Liver (tissue), 9 donors: ENCODE measurements around the gene HPS5. TPM values are rescaled to one million over a fixed set of nuclear protein-coding genes. Genes with fewer than 3 reads are reported as not detected.
"Not testable (repeated sequence)": the region's sequence is repeated elsewhere in the genome, so short reads cannot be mapped to it uniquely, and the experiment has no call there.

Experiments used
- DNase-seq: peaks from one replicate; pipeline ENCODE4 v3.0.0-alpha.2; 2017; ENCODE audit warnings: low spot score
- H3K27ac ChIP-seq, 2 donors: one replicate each; pipeline ENCODE4 v1.7.0; 2013; ENCODE audit warnings: inconsistent platforms in 2 of 2, low read length in 2 of 2, control low read depth in 1 of 2, low read depth in 1 of 2, mild to moderate bottlenecking in 1 of 2
- H3K27me3 ChIP-seq, 4 donors: one replicate each; pipeline versions ENCODE4 v1.6.1 to v1.7.0; 2013; ENCODE audit warnings: low read length in 3 of 4, inconsistent platforms in 1 of 4, mild to moderate bottlenecking in 1 of 4, moderate library complexity in 1 of 4; ENCODE audit not compliant: control insufficient read depth in 4 of 4, insufficient read depth in 4 of 4
- H3K36me3 ChIP-seq, 4 donors: one replicate each; pipeline versions ENCODE4 v1.6.1 to v1.7.0; 2013; ENCODE audit warnings: low read length in 3 of 4, mild to moderate bottlenecking in 3 of 4, low read depth in 1 of 4, moderate library complexity in 1 of 4; ENCODE audit not compliant: control insufficient read depth in 4 of 4, insufficient read depth in 3 of 4
- H3K4me1 ChIP-seq, 4 donors: one replicate each; pipeline versions ENCODE4 v1.6.1 to v1.7.0; 2013; ENCODE audit warnings: low read length in 3 of 4, mild to moderate bottlenecking in 3 of 4, moderate library complexity in 1 of 4; ENCODE audit not compliant: control insufficient read depth in 4 of 4, insufficient read depth in 4 of 4
- H3K4me3 ChIP-seq, 3 donors: one replicate each; pipeline versions ENCODE4 v1.6.1 to v1.7.0; 2013; ENCODE audit warnings: low read length in 3 of 3, control low read depth in 1 of 3, low read depth in 1 of 3, mild to moderate bottlenecking in 1 of 3
- H3K9ac ChIP-seq, 2 donors: one replicate each; pipeline ENCODE4 v1.7.0; 2013; ENCODE audit warnings: low read length in 2 of 2, mild to moderate bottlenecking in 2 of 2, moderate library complexity in 2 of 2, control low read depth in 1 of 2, low read depth in 1 of 2
- H3K9me3 ChIP-seq, 4 donors: one replicate each; pipeline versions ENCODE4 v1.6.1 to v1.7.0; 2013; ENCODE audit warnings: low read length in 3 of 4; ENCODE audit not compliant: control insufficient read depth in 4 of 4
- EGR1 ChIP-seq, 2 donors: IDR thresholded peaks; 2 replicates each; pipeline ENCODE4 v1.6.1; 2016 to 2018; ENCODE audit warnings: antibody characterized with exemption in 2 of 2, low read depth in 2 of 2
- FOXA1 ChIP-seq: IDR thresholded peaks from 2 replicates; pipeline ENCODE4 v1.6.1; 2016; ENCODE audit warnings: antibody characterized with exemption
- FOXA2 ChIP-seq: IDR thresholded peaks from 2 replicates; pipeline ENCODE4 v1.6.1; 2016; ENCODE audit warnings: antibody characterized with exemption
- GABPA ChIP-seq, 2 donors: IDR thresholded peaks in 1 of 2; conservative IDR thresholded peaks in 1 of 2; 2 replicates each; pipeline ENCODE4 v1.6.1; 2016; ENCODE audit warnings: antibody characterized with exemption in 2 of 2, mild to moderate bottlenecking in 1 of 2, moderate library complexity in 1 of 2
- HNF4A ChIP-seq, 2 donors: conservative IDR thresholded peaks; 2 replicates each; pipeline ENCODE4 v1.6.1; 2016; ENCODE audit warnings: antibody characterized with exemption in 2 of 2, mild to moderate bottlenecking in 2 of 2
- HNF4G ChIP-seq: IDR thresholded peaks from 2 replicates; pipeline ENCODE4 v1.6.1; 2016; ENCODE audit warnings: antibody characterized with exemption
- JUND ChIP-seq, 2 donors: IDR thresholded peaks; 2 replicates each; pipeline ENCODE4 v1.6.1; 2016; ENCODE audit warnings: antibody characterized with exemption in 2 of 2
- MAX ChIP-seq: IDR thresholded peaks from 2 replicates; pipeline ENCODE4 v1.6.1; 2016; ENCODE audit warnings: antibody characterized with exemption
- RAD21 ChIP-seq, 2 donors: IDR thresholded peaks; 2 replicates each; pipeline ENCODE4 v1.6.1; 2016; ENCODE audit warnings: antibody characterized with exemption in 2 of 2, mild to moderate bottlenecking in 2 of 2
- RXRA ChIP-seq, 2 donors: IDR thresholded peaks; 2 replicates each; pipeline ENCODE4 v1.6.1; 2017 to 2018; ENCODE audit warnings: antibody characterized with exemption in 2 of 2, mild to moderate bottlenecking in 1 of 2
- SP1 ChIP-seq: IDR thresholded peaks from 2 replicates; pipeline ENCODE4 v1.6.1; 2018; ENCODE audit warnings: antibody characterized with exemption, mild to moderate bottlenecking
- TAF1 ChIP-seq: conservative IDR thresholded peaks from 2 replicates; pipeline ENCODE4 v1.6.1; 2016; ENCODE audit warnings: antibody characterized with exemption, mild to moderate bottlenecking
- YY1 ChIP-seq: IDR thresholded peaks from 2 replicates; pipeline ENCODE4 v1.6.1; 2016; ENCODE audit warnings: antibody characterized with exemption, mild to moderate bottlenecking
- ZBTB33 ChIP-seq: IDR thresholded peaks from 2 replicates; pipeline ENCODE4 v1.6.1; 2016; ENCODE audit warnings: antibody characterized with exemption
- WGBS: extraction: QIAGEN DNeasy Blood & Tissue Kit; methylation state at CpG from one replicate; pipeline ENCODE4 v1.1.7; 2013; 5-methylcytosine and 5-hydroxymethylcytosine counted together
- polyA plus RNA-seq, 2 donors: library from polyadenylated mRNA; stranded (reverse) in 1 of 2; unstranded in 1 of 2; fragments of 200-250 nt in 1 of 2; fragments of >200 nt in 1 of 2; fragmentation: Nextera tagmentation in 1 of 2; extraction: Ambion mirVana in 1 of 2; gene quantifications; one replicate each; pipeline versions ENCODE4 v1.2.1 to v1.2.3, GENCODE V29; 2013 to 2015
- total RNA-seq, 2 donors: library from RNA; depleted of rRNA; stranded (reverse); fragments of >200 nt; gene quantifications; one replicate each; pipeline ENCODE4 v1.2.3, GENCODE V29; 2014
- TF ChIP-seq, protein P1 (sequence below): fragments of 150-350 bp; IDR thresholded peaks from 2 replicates; pipeline ENCODE4 v1.5.1; 2017; ENCODE audit warnings: improper control_type of control experiment, low read depth, low read length; ENCODE audit not compliant: missing input control
- donor health status: healthy.
- donor health status: healthy.
- donor health status: healthy.
- donor health status: healthy.
- donor health status: healthy.

HPS5 gene
- total and polyA plus RNA-seq, 4 donors = 15.7 to 134 (median 24.2) TPM

GRCh38 chr11:18267335-18268133, 54.4 kb downstream of the HPS5 start:
- not testable (repeated sequence) for H3K27me3 ChIP-seq, H3K27ac ChIP-seq, H3K36me3 ChIP-seq, DNase-seq, H3K9ac ChIP-seq, H3K4me3 ChIP-seq, H3K9me3 ChIP-seq
- 83% methylated on average over 5 of the region's 10 CpGs for WGBS
- H3K4me1 ChIP-seq = peaks cover 3 to 10% (median 4%) of the 10 kb centered on the region in 4 donors

DNA sequence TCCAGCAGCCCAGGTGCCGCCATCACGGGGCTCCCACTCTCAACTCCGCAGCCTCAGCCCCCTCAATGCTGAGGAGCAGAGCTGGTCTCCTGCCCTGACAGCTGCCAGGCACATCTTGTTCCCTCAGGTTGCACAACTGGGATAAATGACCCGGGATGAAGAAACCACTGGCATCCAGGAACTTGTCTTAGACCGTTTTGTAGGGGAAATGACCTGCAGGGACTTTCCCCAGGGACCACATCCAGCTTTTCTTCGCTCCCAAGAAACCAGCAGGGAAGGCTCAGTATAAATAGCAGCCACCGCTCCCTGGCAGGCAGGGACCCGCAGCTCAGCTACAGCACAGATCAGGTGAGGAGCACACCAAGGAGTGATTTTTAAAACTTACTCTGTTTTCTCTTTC, 56.0 kb downstream of the HPS5 start, which contains the start of gene SAA1:
Gene SAA1 (plus strand): TSS at position 316 of the 400 bp plus-strand sequence. CDS start 624 bp downstream, outside the sequence.
- Histone ChIP-seq H3K4me3 (no peak within 1 kb of the TSS), H3K4me1 (peaks cover 3 to 13% (median 4%) of the 10 kb centered on the region in 4 donors), H3K27me3 (no peaks in the 10 kb centered on the region), H3K9ac (no peak within 1 kb of the TSS), H3K9me3 (no peaks in the 10 kb centered on the region), H3K27ac (no peak within 1 kb of the TSS), H3K36me3 (no peaks in the 10 kb centered on the region)
- TF ChIP-seq EGR1 (IDR thresholded peaks at IDR 0.05; ENCODE audit: low read depth in 2 of 2) (no peak), JUND (IDR thresholded peaks at IDR 0.05) (peak; percentile 33 to 56), SP1 (peak; percentile 44), FOXA2 (no peak), FOXA1 (no peak), MAX (peak; percentile 24), YY1 (peak; percentile 32), ZBTB33 (no peak), TAF1 (no peak), RXRA (IDR thresholded peaks at IDR 0.05) (peak; percentile 76 to 81), HNF4A (conservative IDR thresholded peaks at IDR 0.05) (peak; percentile 61 to 68), RAD21 (IDR thresholded peaks at IDR 0.05) (no peak), GABPA (IDR thresholded peaks at IDR 0.05 in 1 of 2, conservative IDR thresholded peaks at IDR 0.05 in 1 of 2) (no peak), HNF4G (no peak)
- TF ChIP-seq, protein P1, sequence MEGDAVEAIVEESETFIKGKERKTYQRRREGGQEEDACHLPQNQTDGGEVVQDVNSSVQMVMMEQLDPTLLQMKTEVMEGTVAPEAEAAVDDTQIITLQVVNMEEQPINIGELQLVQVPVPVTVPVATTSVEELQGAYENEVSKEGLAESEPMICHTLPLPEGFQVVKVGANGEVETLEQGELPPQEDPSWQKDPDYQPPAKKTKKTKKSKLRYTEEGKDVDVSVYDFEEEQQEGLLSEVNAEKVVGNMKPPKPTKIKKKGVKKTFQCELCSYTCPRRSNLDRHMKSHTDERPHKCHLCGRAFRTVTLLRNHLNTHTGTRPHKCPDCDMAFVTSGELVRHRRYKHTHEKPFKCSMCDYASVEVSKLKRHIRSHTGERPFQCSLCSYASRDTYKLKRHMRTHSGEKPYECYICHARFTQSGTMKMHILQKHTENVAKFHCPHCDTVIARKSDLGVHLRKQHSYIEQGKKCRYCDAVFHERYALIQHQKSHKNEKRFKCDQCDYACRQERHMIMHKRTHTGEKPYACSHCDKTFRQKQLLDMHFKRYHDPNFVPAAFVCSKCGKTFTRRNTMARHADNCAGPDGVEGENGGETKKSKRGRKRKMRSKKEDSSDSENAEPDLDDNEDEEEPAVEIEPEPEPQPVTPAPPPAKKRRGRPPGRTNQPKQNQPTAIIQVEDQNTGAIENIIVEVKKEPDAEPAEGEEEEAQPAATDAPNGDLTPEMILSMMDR = no peak
- WGBS = 37% methylated on average over 8 of the region's 8 CpGs
- DNase-seq = no peak
